HG03039 (cell line): ENCODE results near the gene RUNX3.
"Not testable (repeated sequence)": the region's sequence is repeated elsewhere in the genome, so short reads cannot be mapped to it uniquely, and the experiment has no call there.

Experiments
- ATAC-seq: cut with Tn5 transposase; IDR thresholded peaks from one replicate; pipeline ENCODE4 v1.9.1; 2021; ENCODE audit warnings: mild to moderate bottlenecking, moderate library complexity; ENCODE audit not compliant: unreplicated experiment

Gene RUNX3

DNA sequence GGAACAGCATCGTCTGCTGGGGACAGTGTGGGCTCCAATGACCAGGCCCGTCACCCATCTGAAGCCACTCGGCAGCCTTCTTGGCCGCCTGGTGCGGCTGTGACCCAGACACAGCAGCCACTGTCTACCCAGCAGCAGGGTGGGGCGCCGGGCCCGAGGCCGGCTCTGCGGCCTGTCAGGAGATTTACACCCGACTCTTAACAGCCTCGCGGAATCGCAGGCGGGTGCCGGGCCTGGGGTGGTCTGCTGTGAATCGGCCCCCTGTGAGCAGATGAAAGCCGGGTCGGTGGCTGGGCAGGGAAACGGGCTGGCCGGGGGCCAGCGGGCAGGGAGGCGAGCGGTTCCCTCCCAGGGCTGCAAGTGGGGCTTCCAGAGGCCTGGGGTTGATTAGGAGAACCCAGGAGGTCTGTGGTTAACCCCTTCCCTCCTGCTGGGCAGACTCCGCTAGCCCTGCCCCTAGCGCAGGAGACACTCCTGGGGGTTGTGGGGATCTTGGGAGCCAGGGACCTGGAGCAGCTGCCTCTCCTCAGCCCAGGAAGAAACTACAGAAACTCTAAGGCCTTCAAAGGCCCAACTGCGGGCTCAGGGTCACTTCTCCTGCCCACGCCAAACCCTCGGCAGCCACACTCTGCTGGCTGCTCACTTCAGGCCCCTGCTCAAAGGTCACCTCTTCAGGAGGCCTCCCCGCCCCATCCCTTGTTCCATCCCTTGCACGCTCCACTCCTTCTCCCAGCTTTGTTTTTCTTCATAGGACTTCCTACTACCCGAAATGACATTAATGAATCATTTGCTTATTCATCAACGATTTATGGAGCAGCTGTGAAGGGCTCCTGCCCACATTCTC lies 15.6 kb downstream of the RUNX3 start:
- no peak for ATAC-seq

DNA sequence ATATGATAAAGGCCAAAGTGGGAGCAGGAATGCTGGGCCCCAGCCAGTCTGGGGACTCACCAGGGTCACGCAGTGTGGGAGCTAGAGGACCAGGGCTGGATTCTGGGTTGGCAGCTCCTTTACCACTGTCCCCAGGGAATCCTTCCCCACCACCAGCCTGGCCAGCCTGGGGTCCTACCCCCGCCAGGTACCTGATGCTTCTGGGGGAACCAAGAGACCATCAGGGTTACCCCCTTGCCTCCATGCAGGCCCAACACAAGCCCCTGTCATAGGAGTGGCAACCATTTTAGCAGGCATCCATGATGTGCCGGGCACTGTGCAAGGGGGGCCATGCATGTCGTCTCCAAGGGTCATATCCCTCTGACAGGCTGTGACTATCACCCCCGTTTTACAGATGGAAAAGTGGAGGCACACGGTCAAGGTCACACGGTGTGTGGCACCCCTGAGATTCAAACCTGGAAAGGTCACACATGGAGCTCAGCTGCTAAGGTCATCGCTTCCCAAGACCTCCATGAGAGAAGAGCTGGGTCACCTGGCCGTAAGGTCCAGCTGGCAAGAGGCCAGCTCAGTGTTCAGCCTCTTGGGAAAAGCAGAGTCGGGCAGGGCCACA lies 16.4 kb downstream of the RUNX3 start:
- ATAC-seq, result no peak

DNA sequence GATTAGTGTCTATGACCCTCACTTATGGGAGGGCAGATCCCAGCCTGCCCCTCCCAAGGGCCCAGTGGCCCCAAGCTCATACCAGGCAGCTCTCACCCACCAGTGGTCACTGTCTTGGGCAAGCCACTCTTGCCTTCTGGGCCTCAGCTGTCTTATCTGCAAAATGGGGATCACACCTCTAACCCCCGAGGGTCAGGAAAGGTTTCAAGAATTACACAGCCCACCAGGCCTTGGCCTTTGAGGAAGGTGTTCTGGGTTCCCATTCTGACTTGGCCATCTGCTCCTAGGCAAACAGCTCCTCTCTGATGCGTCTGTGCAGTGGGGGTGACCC lies 16.8 kb downstream of the RUNX3 start:
- ATAC-seq, result no peak

DNA sequence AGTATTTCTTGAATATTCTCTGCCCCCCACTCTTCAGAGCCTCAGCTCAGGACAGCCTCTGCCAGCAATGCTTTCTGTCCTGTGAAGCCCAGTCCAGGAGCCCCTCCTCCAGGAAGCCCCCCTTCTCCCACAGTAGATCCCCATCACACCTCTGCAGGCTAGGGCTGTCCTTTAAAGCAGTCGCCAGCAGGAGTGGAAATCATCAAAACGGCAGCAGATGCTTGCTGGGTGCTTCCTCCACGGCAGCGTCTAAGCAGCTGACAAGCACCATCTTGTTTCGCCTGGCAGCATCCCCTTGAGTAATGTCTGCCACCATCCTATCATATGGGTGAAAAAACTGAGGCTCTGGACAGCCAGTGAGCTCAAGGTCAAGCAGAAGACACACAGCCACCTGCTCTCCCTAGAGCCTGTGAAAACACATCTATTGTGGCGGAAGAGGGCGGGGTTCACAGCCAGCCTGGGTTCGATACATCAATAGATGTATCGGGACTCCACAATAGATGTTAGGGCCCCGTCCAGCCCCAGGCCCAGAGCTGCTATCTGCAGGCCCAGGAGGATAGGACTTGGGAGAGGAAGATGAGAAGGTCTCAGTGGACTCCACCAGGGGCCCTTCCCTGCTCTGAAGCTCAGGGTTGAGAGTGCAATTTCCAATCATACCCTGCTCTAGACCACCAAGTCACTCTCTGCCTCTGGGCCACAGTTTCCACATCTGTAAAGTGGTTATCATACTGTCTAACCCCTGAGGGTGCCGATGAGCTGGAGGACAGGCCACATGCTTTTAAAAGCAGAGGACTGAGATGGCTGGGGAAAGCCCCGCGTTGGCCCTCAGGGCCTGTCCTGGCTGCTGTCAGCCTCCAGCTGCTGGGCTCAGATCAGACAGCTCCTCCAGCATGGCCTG lies 17.5 kb downstream of the RUNX3 start:
- no peak for ATAC-seq

DNA sequence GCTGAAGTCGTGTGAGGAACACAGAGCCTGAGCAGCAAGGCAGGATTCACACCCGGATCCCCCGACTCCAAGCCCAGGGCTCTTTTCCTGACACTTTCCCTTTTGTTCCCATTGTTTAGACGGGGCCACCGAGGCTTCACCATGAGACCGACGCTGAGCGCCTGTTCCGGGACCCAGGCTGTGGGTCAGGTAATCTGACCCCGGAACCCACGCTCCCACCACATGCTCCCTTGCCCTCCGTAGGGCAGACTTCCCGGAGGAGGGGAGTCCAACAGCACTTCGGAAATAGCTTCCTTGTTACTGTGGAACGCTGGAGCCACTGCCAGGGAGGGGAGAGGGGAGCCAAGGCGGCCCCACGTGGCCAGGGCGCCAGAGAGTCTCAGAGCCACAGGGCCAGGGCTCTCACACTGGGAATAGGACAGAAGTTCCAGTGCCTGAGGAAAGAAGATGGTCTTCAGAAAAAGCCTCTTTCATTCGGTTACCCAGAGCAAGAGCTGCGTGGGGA lies 18.4 kb downstream of the RUNX3 start:
- no peak for ATAC-seq

DNA sequence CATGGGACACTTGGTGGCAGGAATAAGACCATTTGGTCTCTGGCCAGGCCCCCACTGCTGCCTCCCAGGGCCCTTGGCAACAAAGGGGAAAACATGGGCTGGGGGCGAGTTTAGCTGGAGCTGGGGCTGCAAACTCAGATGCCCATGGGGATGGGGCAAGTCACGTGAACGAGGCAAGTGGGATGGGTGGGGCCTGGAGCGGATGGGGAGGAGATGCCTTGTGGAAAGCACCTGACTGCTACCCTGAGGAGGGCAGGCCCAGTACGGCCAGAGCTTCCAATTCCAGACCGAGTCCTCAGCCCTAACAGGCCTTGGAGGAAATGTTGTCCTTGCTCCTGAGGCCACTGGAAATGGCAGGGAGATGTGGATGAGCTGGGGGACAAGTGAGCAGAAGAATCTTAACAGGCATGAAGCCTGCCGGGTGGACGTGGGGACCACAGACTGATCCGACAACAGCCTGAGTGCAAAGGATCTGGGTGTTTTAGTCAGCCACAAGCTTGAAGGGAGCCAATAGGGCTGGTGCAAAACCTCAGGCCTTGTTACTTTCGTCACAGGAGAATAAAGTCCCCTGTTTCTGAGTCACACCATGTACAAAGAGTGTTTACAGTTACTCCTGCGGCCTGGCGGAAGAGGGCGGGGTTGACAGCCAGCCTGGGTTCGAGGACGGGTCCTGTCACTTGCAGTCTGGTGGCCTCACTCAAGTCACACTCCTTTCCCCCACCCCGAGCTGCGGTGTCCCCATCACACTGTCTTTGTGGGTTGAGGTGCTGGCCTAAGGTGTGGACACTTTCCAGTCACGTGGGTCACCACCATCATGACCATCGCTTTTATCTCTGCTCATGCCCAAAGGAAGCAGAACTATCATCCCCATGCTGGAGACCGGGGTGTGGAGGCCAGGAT lies 19.1 kb downstream of the RUNX3 start:
- ATAC-seq, result no peak

DNA sequence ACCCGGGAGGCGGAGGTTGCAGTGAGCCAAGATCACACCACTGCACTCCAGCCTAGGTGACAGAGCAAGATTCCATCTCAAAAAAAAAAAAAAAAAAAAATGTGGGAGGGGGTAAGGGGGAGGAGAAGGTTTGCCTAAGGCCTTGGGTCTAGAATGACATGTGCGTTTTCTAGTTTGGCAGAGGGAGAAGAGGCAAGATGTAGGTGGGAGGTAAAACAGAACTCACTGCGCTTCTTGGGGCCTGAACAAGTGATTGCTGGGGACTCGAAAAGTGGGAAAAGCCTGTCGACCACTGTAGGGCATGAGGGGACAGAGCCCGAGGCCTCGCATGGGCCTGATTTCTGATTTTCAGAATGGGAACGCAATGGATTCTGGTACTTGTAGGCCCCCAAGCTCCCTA lies 19.9 kb downstream of the RUNX3 start:
- no peak for ATAC-seq

DNA sequence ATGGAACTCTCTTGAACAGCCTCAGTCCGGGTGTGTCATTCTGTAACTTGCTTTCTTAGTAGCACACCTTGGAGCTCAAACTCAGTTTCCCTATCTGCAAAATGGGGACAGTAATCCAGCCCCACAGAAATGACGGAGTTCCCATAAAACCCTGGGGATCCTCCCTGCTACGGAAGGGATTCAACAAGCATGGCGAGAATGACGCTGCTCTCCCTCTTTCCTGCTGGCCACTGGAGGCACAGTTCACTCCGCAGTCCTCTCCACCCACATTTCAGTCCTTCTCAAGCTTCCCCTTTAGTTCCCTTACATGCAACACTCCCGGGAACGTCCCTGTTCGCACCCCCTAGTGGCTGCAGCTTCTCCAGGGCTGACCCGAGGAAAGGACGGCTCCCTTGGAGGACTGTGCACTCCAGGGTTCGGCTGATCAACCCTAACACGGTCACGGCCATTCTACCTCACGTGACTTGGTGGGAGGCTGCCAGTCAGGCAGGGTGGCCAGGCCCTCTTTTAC lies 20.6 kb downstream of the RUNX3 start:
- no peak for ATAC-seq

DNA sequence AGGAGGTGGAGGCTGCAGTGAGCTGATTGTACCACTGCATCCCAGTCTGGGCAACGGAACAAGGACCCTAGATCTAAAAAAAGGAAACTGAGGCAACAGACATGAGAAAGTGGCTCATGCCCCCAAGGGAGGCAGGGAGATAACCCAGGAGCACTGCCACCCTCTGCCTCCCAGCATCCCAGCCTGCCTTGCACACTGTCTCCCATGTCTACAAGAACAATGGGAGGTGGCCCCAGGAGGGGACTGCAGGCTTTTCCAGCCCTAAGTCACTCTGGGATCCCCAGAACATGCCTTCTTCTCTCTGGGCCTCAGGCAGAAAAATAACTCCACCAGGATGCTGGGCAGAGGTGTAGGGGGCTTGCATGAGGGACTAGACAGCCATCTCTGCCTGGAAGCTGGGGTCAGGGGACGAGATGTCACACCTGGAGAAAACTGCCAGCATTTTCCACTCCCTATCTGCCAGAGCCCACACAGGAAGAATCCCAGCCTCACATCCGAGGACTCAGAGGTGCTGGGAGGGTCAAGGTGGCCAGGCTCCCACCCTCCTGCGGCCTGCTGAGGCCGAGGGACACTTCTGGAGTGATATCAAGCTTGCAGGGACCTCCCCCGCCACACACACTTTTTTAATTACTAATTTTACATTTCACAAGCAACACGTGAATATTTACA lies 21.4 kb downstream of the RUNX3 start:
- no peak for ATAC-seq

DNA sequence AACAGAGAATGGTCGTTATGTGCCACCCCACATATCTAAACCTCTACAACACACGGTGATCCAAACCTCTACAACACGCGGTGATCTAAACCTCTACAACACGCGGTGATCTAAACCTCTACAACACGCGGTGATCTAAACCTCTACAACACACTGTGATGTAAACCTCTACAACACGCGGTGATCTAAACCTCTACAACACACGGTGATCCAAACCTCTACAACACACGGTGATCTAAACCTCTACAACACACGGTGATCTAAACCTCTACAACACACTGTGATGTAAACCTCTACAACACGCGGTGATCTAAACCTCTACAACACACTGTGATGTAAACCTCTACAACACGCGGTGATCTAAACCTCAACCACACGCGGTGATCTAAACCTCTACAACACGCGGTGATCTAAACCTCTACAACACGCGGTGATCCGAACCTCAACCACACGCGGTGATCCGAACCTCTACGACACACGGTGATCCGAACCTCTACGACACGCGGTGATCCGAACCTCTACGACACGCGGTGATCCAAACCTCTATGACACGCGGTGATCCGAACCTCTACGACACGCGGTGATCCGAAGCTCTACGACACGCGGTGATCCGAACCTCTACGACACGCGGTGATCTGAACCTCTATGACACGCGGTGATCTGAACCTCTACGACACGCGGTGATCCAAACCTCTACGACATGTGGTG lies 22.3 kb downstream of the RUNX3 start:
- not testable (repeated sequence) for ATAC-seq

DNA sequence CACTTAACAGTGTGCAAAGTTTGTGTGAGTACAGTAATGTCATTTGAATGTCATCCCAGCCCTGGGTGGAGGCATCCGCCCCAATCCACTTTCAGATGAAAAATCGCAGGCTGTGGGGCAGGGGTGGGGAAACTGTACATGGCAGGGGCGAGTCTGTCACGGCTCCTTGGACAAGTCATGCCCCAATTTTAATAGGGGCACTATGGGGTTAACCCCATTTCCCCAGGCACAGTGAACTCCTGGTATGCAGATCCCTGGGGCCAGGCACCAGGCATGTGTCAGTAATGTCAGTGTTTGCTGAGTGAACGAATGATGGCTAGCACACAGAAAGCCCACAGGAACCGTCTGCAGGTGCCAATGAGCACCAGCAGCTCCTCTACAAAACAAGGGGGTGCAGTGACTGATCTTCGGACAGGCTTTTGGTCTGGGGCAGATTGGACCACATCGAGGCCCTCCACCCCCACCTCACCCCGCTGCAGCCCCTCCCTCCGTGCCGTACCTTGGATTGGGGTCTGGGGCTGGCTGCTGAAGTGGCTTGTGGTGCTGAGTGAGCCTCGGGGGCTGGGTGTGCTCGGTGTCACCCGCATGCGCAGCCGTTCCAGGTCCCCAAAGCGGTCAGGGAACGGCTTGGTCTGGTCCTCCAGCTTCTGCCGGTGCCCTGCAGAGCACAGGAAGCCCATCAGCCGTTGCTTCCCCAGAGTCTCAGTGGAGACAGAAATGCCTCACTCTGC lies 23.2 kb downstream of the RUNX3 start:
- no peak for ATAC-seq

DNA sequence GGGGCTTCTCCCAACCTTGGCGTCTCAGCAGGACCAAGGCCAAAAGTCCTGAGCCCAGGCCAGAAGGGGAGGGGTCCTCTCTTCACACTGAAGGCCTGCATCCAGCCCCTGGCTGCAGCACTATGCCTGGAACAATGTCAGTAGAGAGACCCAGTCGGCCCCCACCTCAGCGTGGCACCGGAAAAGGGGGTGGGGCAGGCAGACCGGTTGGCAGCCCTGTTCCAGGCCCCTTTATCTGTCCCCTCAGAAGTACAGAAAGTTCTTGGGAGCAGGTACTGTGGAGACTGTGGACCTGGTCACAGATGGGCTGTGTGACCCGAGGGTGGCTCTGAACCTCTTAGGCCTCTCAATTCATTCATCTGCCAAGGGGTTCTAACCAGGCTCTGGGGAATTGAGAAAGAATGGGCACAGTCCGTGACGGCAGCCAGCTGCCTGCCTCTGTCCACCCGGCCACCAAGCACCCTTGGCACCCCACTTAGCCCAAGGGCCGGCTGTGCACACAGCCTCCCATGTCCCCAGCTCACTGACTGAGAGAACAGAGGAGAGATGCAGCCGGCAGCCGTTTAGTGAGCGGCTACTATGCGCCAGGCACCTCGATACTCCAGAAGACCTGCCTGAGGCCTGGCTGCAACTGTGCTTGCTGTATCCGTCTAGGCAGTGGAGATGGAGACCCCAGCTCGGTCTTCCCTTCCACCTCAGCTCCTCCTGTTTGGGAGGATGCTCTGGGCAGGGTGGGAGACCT lies 23.9 kb downstream of the RUNX3 start:
- no peak for ATAC-seq

DNA sequence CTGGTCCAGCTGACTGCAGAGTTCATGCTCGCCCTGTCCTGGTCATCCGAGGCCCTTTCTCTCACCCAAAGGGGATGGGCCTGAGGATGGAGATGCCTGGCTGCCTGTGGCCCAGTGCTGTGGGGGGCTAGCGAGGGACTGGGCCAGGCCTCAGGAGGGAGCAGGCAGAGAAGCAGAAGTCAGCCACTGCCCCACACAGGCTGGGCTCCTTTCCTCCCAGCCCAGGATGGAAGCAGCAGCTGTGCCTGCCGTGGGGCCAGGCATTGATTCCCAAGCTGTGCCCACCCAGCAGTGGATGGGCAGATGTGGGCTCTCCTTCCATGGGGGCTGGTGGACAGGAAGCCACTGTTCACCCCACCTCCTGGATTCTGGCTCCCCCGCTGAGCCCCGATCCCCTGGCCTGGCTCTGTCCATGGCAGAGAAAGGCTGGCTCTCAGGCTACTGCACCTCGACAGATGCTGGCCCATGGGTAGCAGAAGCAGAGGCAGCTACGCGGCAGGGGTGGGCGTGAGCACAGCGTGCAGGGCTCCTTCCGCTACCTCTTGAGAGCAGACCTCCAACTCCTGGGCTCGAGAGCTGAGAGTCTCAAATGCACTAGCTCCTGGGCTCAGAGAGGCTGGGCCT lies 24.6 kb downstream of the RUNX3 start:
- ATAC-seq, result no peak

DNA sequence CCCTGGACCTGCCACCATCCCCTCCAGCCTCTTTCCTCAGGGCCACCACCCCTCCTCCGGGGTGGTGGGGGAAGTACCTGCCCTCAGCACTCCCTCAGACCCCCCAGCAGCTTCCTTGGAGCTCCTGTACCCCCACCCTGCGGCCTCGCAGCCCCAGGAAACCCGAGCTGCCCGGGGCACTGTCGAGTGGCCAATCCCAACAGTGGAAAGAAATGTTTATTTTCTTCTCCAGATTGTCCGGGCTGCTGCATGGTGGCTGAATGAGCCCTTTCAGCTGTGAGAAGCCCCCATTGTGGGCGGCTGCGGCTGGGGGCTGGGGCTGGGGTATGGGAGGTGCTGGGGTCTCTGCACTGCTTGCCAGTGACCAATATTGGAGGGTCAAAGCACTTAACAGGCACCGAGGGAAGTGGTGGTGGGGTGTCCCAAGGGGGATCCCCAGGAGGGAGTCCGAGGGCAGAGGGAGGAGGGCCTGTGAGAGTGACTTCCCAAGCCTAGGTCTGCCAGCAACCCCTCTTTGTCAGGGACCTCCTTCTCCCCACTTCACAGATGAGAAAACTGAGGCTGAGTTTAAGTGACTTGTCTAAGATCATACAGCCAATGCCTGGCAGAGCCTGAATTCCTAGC lies 25.2 kb downstream of the RUNX3 start:
- no peak for ATAC-seq

DNA sequence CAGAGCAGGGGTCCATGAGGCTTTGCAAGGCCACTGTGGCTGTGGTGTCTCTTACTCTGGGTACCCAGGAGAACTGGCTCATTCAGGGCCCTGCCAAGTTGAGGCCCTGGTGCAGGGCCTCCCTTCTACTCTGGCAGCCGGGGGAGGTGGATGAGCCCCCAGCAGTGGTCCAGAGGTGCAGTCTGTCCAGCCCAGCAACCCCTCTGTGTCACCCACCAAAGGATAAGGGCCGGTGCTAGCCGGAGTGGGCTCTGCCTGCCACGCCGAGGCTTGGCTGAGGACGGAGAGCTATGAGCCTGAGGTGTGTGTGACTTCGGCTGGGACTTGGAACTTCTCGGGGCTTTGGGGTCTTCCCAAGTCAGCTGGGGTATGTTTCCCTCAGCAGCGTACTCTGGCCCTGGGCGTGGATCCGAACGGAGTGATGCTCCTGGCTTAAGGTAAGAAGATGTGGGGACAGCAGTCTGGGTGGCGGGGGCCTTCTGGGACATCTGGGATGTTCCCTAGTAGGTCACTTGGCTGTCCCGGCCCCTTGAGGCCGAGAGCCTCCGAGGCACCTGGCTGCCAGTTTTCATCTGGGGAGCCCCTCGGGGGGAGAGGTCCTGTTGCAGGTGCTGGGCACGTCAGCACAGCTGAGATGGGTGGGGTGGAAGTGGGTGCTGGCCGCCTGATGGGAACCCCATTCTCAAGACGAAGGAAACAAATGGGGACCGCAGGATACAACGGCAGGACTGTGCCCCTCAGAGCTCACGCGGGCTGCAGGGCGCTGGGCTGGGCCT lies 25.9 kb downstream of the RUNX3 start:
- no peak for ATAC-seq

DNA sequence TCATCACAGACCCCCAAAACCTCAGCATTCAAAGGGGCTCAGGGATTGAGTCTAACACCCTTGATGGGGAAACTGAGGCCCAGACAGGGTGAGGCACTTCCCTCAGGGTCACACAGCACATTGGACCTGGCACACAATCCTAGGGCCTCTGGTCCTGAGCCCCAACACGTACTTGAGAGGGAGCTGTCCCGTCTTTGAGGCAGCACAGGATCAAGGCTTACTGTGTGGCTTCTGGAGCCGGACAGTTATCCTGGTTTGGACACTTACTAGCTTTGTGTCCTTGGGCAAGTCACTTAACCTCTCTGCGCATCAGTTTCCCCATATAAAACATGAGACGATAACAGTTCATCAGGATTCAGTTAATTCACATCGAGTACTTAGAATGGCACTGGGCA lies 26.5 kb downstream of the RUNX3 start:
- no peak for ATAC-seq
